Bronchial epithelial cell (primary cell): ENCODE data around the gene ANKRD6. TPM values are rescaled to one million over a fixed set of nuclear protein-coding genes. Genes with fewer than 3 reads are reported as not detected.

Experiments used
- DNase-seq: peaks from one replicate; pipeline ENCODE4 v3.0.0-alpha.2; 2010; ENCODE audit warnings: low read depth
- FAIRE-seq: peaks from 2 replicates; lab custom pipeline; 2011; peaks lifted over from hg19 to GRCh38; lab: Jason Lieb, UNC
- H3K27me3 ChIP-seq: 2 replicates; pipeline ENCODE4 v1.5.1; 2011; ENCODE audit warnings: low read length; ENCODE audit not compliant: control insufficient read depth, insufficient read depth
- H3K36me3 ChIP-seq: 2 replicates; pipeline ENCODE4 v1.5.1; 2011; ENCODE audit warnings: low read length; ENCODE audit not compliant: control insufficient read depth, insufficient read depth
- H3K4me3 ChIP-seq: 2 replicates; pipeline ENCODE4 v1.5.1; 2011; ENCODE audit warnings: mild to moderate bottlenecking, low read depth, low read length, control low read depth
- total RNA-seq: library from RNA; depleted of rRNA; stranded (reverse); fragments of >200 nt; gene quantifications from 2 replicates; pipeline ENCODE4 v1.2.1, GENCODE V29; 2014
- TF ChIP-seq, protein P1 (sequence below): IDR thresholded peaks from 2 replicates; pipeline ENCODE4 v1.5.1; 2011; ENCODE audit warnings: mild to moderate bottlenecking, moderate library complexity, low read length, control low read depth, inconsistent platforms; ENCODE audit not compliant: insufficient read depth, severe bottlenecking

The ANKRD6 gene
- total RNA-seq, 1 donor from 2014 or later = 6.1 TPM

DNA sequence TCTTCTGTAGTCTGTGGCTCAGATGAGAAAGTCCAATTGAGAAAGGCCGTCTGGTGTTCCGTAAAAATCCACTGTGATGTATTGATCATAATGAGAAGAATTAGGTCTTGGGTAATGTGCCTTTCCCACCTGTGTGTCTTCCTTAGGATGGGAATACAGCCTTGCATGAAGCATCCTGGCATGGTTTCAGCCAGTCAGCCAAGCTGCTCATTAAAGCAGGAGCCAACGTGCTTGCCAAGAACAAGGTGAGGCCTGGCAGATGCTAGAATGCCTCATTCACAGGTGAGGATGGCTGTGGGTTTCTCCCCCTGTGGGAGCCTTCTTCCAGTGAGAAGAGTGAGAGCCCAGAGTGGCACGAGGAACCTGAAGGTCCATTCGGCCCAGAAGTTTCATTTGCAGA is 172.9 kb downstream of the ANKRD6 start:
- DNase-seq (no peak), FAIRE-seq (no peak)
- Histone ChIP-seq H3K27me3 (no peaks in the 10 kb centered on the region), H3K36me3 (no peaks in the 10 kb centered on the region), H3K4me3 (no peak overlapping the region)
- TF ChIP-seq, protein P1, sequence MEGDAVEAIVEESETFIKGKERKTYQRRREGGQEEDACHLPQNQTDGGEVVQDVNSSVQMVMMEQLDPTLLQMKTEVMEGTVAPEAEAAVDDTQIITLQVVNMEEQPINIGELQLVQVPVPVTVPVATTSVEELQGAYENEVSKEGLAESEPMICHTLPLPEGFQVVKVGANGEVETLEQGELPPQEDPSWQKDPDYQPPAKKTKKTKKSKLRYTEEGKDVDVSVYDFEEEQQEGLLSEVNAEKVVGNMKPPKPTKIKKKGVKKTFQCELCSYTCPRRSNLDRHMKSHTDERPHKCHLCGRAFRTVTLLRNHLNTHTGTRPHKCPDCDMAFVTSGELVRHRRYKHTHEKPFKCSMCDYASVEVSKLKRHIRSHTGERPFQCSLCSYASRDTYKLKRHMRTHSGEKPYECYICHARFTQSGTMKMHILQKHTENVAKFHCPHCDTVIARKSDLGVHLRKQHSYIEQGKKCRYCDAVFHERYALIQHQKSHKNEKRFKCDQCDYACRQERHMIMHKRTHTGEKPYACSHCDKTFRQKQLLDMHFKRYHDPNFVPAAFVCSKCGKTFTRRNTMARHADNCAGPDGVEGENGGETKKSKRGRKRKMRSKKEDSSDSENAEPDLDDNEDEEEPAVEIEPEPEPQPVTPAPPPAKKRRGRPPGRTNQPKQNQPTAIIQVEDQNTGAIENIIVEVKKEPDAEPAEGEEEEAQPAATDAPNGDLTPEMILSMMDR = no peak

DNA sequence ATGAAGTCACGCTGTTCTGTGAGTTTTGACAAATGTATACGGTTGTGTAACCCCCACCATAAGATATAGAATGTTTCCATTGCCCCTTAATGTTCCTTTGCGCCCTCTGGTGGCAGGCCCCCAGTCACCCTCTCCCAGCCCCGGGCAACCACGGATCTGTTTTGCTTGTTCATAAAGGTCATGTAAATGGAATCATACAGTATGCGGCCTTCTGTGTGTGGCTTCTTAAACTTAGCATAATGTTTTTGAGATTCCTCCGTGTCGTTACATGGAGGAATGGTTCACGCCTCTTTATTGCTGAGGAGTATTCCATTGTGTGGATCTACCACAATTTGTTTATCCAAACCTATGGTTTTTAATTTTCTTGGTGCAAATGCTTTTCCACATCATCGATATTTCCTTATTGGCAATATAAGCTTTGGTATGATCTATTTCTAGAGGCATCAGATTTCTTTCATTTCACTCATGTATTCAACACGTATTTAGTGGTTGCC is 177.2 kb downstream of the ANKRD6 start:
- H3K4me3 ChIP-seq = no peak overlapping the region
- H3K36me3 ChIP-seq = no peaks in the 10 kb centered on the region
- TF ChIP-seq, protein P1 = peak; percentile 80
- H3K27me3 ChIP-seq = no peaks in the 10 kb centered on the region
- DNase-seq (peak; percentile 41), FAIRE-seq (no peak)

DNA sequence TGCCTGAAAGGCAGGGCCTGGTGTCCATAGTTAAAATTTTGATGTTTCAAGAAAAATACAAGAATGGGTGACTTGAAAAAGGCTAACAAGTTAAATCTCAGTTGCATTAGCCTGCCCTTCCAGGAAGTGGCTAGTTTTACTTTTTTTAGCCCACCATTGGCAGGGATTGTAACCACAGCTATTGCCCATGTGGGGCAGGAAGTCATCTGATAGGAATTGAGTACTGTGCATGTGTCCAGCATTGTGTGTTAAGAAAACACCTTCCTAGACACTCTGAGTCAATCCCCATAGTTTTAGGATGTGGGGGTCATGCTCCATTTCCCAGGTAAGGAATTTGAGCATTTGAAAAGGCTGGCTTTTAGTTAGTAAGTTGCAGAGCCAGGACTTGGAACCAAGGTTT is 178.7 kb downstream of the ANKRD6 start:
- FAIRE-seq (no peak), DNase-seq (peak; percentile 1)
- Histone ChIP-seq H3K4me3 (no peak overlapping the region), H3K36me3 (no peaks in the 10 kb centered on the region), H3K27me3 (no peaks in the 10 kb centered on the region)
- TF ChIP-seq, protein P1 = no peak

DNA sequence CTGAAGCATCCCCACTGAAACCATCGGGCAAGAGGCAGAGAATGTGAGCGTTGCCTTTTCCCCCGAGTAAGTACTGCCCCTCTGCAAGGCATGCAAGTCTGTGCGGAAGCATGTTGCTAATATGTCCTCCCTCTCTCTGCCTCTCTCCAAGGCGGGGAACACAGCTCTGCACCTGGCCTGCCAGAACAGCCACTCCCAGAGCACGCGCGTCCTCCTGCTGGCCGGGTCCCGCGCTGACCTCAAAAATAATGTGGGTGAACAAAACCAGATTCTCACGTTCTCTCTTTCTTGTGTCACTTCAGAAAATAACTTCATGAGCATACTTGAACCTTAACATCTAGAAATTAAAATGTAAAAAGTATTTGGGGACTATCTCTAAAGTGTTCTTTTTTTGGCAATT is 179.2 kb downstream of the ANKRD6 start:
- FAIRE-seq (no peak), DNase-seq (no peak)
- H3K27me3 ChIP-seq = no peaks in the 10 kb centered on the region
- TF ChIP-seq, protein P1 = no peak
- no peak overlapping the region for H3K4me3 ChIP-seq
- no peaks in the 10 kb centered on the region for H3K36me3 ChIP-seq

DNA sequence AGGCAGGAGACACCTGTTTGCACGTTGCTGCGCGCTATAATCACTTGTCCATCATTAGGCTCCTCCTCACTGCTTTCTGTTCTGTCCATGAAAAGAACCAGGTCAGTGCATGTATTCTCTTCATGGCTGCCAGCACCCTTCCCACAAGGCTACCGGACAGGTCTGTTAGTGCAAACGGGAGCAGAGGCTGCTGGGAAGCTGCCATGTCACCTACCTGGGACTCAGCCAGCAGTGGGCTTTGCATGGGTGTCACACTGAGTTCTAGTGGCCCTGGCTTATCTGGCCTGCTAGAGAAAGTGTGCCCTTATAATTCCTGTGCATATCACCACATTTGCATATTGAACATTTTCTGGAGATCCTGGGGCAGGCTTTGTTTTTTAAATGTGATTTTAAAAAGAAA is 180.8 kb downstream of the ANKRD6 start:
- H3K27me3 ChIP-seq = no peaks in the 10 kb centered on the region
- TF ChIP-seq, protein P1 = no peak
- DNase-seq = no peak
- H3K36me3 ChIP-seq = no peaks in the 10 kb centered on the region
- FAIRE-seq = no peak
- no peak overlapping the region for H3K4me3 ChIP-seq

DNA sequence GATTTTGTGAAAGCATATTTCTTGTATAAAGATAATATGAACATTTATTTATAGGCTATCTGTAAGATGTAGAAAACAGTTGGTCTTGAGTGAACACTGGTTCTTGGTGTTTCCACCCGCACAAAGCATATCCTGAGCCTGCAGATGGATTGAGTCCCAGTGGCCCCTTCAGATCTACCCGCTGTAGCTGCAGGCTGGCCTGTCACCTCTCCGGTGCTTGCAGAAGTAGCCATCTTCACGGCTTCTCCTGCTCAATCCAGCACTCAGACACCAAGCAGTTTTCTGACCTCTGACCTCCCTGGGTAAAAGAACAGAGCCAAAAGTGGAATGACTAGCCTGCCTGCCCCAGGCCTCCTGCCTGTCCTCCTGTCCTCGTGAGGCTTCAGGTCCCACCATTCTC is 182.9 kb downstream of the ANKRD6 start:
- no peaks in the 10 kb centered on the region for H3K36me3 ChIP-seq
- H3K27me3 ChIP-seq = no peaks in the 10 kb centered on the region
- no peak overlapping the region for H3K4me3 ChIP-seq
- TF ChIP-seq, protein P1 = no peak
- DNase-seq (no peak), FAIRE-seq (no peak)
